Testis (tissue), 2 donors: ENCODE measurements around the gene TTC23L.

ENCODE experiments used
- CTCF ChIP-seq, 3 experiments: fragments of 450-650 bp in 2 of 3; fragments of 200-600 bp in 1 of 3; sonication (generic) in 1 of 3; IDR thresholded peaks; one replicate each; pipeline ENCODE4 v1.5.1; 2016 to 2019; ENCODE audit warnings: antibody characterized with exemption in 3 of 3, mild to moderate bottlenecking in 2 of 3, moderate library complexity in 1 of 3
- POLR2A ChIP-seq: fragments of 450-650 bp; IDR thresholded peaks from one replicate; pipeline ENCODE4 v1.6.1; 2017; ENCODE audit warnings: antibody characterized with exemption, mild to moderate bottlenecking, moderate library complexity

GRCh38 chr5:34818717-34819116 is 20.2 kb upstream of the TTC23L start:
- no peak for TF ChIP-seq POLR2A
- no peak for TF ChIP-seq CTCF (IDR thresholded peaks at IDR 0.05)
